Tibial artery (tissue), 4 donors: ENCODE data around the gene ANKRD11.
"Not testable (repeated sequence)": the region's sequence is repeated elsewhere in the genome, so short reads cannot be mapped to it uniquely, and the experiment has no call there.

Source experiments
- DNase-seq, 2 donors: peaks; one replicate each; pipeline ENCODE4 v3.0.0-alpha.2; 2019
- H3K27ac ChIP-seq, 2 donors: fragments of 200-600 bp; sonication (generic) in 1 of 2; 1 replicate in 1 of 2; 2 replicates in 1 of 2; pipeline ENCODE4 v1.5.1; 2018 to 2019; ENCODE audit warnings: mild to moderate bottlenecking in 1 of 2
- H3K27me3 ChIP-seq, 2 donors: fragments of 200-600 bp; sonication (generic) in 1 of 2; one replicate each; pipeline versions ENCODE4 v1.5.1 to v1.6.0; 2016 to 2019
- H3K36me3 ChIP-seq, 3 donors: fragments of 200-600 bp; sonication (generic) in 2 of 3; one replicate each; pipeline ENCODE4 v1.5.1; 2016 to 2019; ENCODE audit warnings: mild to moderate bottlenecking in 2 of 3
- H3K4me1 ChIP-seq, 4 donors: fragments of 200-600 bp; sonication (generic) in 2 of 4; 1 replicate in 3 of 4; 2 replicates in 1 of 4; pipeline ENCODE4 v1.5.1; 2016 to 2019
- H3K4me3 ChIP-seq, 2 donors: fragments of 200-600 bp; sonication (generic) in 1 of 2; 1 replicate in 1 of 2; 2 replicates in 1 of 2; pipeline ENCODE4 v1.5.1; 2018 to 2019; ENCODE audit warnings: mild to moderate bottlenecking in 2 of 2
- H3K9me3 ChIP-seq, 3 donors: fragments of 200-600 bp; sonication (generic) in 1 of 3; one replicate each; pipeline ENCODE4 v1.5.1; 2016 to 2019
- intact Hi-C: fragments of 100-400 bp; cut with DNase I; formaldehyde crosslinking; loops from one replicate; pipeline ENCODE4 v1.15.0; 2023; ENCODE audit warnings: low total_unique reads
- TF ChIP-seq, protein P1 (sequence below), 2 experiments: fragments of 200-600 bp in 1 of 2; fragments of 450-650 bp in 1 of 2; IDR thresholded peaks; one replicate each; pipeline ENCODE4 v1.5.1; 2017 to 2019; ENCODE audit warnings: antibody characterized with exemption in 2 of 2, mild to moderate bottlenecking in 1 of 2, moderate library complexity in 1 of 2

ANKRD11 gene

DNA sequence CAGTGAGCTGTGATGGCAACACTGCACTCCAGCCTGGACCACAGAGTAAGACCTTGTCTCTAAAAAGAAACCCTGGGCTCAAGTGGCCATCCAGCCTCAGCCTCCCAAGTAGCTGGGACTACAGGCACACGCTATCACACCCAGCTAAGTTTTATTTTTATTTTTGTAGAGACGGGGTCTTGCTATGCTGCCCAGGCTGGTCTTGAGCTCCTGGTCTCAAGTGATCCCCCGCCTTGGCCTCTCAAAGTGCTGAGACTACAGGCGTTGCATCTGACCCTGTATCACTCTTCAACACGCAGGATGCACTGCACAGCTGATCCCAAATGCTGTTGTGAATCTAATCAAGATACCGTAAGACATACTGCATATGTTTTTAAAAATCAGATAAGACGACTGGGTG is 23.0 kb downstream of the ANKRD11 start:
- TF ChIP-seq, protein P1, sequence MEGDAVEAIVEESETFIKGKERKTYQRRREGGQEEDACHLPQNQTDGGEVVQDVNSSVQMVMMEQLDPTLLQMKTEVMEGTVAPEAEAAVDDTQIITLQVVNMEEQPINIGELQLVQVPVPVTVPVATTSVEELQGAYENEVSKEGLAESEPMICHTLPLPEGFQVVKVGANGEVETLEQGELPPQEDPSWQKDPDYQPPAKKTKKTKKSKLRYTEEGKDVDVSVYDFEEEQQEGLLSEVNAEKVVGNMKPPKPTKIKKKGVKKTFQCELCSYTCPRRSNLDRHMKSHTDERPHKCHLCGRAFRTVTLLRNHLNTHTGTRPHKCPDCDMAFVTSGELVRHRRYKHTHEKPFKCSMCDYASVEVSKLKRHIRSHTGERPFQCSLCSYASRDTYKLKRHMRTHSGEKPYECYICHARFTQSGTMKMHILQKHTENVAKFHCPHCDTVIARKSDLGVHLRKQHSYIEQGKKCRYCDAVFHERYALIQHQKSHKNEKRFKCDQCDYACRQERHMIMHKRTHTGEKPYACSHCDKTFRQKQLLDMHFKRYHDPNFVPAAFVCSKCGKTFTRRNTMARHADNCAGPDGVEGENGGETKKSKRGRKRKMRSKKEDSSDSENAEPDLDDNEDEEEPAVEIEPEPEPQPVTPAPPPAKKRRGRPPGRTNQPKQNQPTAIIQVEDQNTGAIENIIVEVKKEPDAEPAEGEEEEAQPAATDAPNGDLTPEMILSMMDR (IDR thresholded peaks at IDR 0.05): no peak
- Histone ChIP-seq H3K4me3 (no peak overlapping the region), H3K27ac (no peak overlapping the region), H3K9me3 (no peaks in the 10 kb centered on the region), H3K27me3 (no peaks in the 10 kb centered on the region), H3K36me3 (no peaks in the 10 kb centered on the region), H3K4me1 (peaks cover 0 to 51% (median 17%) of the 10 kb centered on the region in 4 donors)
- intact Hi-C loops: no loop called here
- no peak for DNase-seq

DNA sequence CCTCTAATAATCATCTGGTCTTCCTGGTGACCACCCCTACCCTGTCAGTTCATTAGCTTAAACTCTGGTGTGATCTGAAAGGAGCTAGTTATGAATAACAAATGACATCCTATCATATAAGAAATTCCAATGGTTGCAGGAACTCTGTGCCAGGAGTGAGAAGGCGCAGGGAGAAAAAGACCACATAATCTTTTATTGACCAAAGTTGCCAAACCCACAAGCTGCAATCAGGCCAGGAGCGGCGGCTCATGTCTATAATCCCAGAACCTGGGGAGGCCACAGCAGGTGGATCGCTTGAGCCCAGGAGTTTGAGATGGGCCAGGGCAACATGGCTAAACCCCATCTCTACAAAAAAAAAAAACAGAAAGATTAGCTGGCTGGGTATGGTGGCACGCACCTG is 23.4 kb downstream of the ANKRD11 start:
- H3K4me3 ChIP-seq: no peak overlapping the region
- no peaks in the 10 kb centered on the region for H3K36me3 ChIP-seq
- no peak for DNase-seq
- H3K9me3 ChIP-seq: no peaks in the 10 kb centered on the region
- TF ChIP-seq, protein P1 (IDR thresholded peaks at IDR 0.05): no peak
- peaks cover 0 to 47% (median 17%) of the 10 kb centered on the region in 4 donors for H3K4me1 ChIP-seq
- intact Hi-C loops: no loop called here
- H3K27ac ChIP-seq: no peak overlapping the region
- no peaks in the 10 kb centered on the region for H3K27me3 ChIP-seq

DNA sequence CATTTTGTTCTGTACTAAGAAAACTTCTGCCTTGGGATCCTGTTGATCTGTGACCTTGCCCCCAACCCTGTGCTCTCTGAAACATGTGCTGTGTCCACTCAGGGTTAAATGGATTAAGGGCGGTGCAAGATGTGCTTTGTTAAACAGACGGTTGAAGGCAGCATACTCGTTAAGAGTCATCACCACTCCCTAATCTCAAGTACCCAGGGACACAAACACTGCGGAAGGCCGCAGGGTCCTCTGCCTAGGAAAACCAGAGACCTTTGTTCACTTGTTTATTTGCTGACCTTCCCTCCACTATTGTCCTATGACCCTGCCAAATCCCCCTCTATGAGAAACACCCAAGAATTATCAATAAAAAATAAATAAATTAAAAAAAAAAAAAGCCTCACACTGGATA is 27.0 kb downstream of the ANKRD11 start:
- H3K4me3 ChIP-seq, H3K27ac ChIP-seq, H3K9me3 ChIP-seq, intact Hi-C loops, H3K36me3 ChIP-seq, DNase-seq, H3K27me3 ChIP-seq: not testable (repeated sequence)
- peaks cover 0 to 48% (median 18%) of the 10 kb centered on the region in 4 donors for H3K4me1 ChIP-seq

DNA sequence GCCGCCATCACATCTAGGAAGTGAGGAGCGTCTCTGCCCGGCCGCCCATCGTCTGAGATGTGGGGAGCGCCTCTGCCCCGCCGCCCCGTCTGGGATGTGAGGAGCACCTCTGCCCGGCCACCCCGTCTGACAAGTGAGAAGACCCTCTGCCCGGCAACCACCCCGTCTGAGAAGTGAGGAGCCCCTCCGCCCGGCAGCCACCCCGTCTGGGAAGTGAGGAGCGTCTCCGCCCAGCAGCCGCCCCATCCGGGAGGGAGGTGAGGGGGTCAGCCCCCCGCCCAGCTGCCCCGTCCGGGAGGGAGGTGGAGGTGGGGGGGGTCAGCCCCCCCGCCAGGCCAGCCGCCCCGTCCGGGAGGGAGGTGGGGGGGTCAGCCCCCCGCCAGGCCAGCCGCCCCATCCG is 27.7 kb downstream of the ANKRD11 start:
- H3K36me3 ChIP-seq, H3K4me3 ChIP-seq, DNase-seq, H3K9me3 ChIP-seq, H3K27ac ChIP-seq, H3K27me3 ChIP-seq, intact Hi-C loops: not testable (repeated sequence)
- peaks cover 0 to 50% (median 19%) of the 10 kb centered on the region in 4 donors for H3K4me1 ChIP-seq

DNA sequence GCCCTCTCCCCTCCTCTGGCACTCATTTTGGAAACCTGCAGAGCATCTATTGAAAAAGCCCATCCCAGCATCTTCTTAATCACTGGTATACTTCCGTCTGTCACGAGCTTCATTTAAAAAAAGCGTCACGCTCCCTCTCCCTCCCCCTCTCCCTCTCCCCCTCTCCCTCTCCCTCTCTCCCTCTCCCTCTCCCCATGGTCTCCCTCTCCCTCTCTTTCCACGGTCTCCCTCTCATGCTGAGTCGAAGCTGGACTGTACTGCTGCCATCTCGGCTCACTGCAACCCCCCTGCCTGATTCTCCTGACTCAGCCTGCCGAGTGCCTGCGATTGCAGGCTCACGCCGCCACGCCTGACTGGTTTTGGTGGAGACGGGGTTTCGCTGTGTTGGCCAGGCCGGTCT is 28.5 kb downstream of the ANKRD11 start:
- H3K27ac ChIP-seq, H3K9me3 ChIP-seq, H3K36me3 ChIP-seq, DNase-seq, intact Hi-C loops, H3K4me3 ChIP-seq, H3K27me3 ChIP-seq: not testable (repeated sequence)
- H3K4me1 ChIP-seq: peaks cover 0 to 49% (median 19%) of the 10 kb centered on the region in 4 donors

DNA sequence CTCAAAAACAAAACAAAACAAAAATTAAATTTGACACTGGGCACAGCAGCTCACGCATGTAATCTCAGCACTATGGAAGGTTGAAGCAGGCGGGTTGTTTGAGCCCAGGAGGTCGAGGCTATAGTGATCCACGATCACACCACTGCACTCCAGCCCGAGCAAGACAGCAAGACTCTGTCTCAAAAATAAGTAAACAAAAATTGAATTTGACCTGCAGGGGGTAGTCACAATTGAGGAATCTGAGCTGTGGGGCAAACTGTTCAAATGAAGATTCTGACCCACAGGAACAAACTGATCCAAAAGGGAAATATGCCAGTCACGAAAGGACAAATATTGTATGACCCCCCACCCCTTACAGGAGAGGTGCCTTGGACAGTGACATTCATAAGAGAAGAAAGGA is 29.8 kb downstream of the ANKRD11 start:
- no peak for DNase-seq
- H3K36me3 ChIP-seq: no peaks in the 10 kb centered on the region
- intact Hi-C loops: no loop called here
- TF ChIP-seq, protein P1 (IDR thresholded peaks at IDR 0.05): no peak
- no peak overlapping the region for H3K4me3 ChIP-seq
- H3K9me3 ChIP-seq: no peaks in the 10 kb centered on the region
- H3K4me1 ChIP-seq: peaks cover 0 to 50% (median 22%) of the 10 kb centered on the region in 4 donors
- H3K27me3 ChIP-seq: no peaks in the 10 kb centered on the region
- H3K27ac ChIP-seq: no peak overlapping the region

DNA sequence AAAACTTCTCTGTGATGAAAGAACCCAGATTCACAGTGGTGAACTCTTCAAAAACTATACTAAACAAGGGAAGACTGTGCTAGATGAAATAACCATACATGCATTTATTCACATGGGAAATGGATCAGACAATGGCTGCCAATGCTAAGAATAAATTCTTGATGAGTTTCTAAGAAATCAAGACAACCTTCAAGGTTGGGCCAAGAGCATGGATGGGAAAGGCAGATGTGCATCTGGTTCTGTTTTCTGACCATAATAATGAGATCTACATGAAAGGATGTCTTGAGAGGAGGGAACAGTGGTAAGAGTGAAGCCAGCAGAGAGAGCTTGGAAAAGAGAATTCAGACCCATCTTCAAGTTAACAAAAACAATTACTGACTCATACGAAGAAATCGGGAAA is 31.4 kb downstream of the ANKRD11 start:
- H3K9me3 ChIP-seq: no peaks in the 10 kb centered on the region
- no peak overlapping the region for H3K27ac ChIP-seq
- DNase-seq: no peak
- no peaks in the 10 kb centered on the region for H3K27me3 ChIP-seq
- H3K36me3 ChIP-seq: no peaks in the 10 kb centered on the region
- TF ChIP-seq, protein P1 (IDR thresholded peaks at IDR 0.05): no peak
- H3K4me3 ChIP-seq: no peak overlapping the region
- intact Hi-C loops: no loop called here
- H3K4me1 ChIP-seq: peaks cover 0 to 50% (median 25%) of the 10 kb centered on the region in 4 donors
